Raji (cell line): ENCODE measurements around the gene ADAMTS12.

ENCODE experiments used
- POLR2A ChIP-seq: IDR thresholded peaks from 2 replicates; pipeline ENCODE4 v1.6.1; 2011; ENCODE audit warnings: low read depth, low read length, control low read depth; ENCODE audit not compliant: insufficient read depth

ADAMTS12 gene

GRCh38 chr5:33608344-33609041 lies 283.3 kb downstream of the ADAMTS12 start:
- TF ChIP-seq POLR2A = no peak

- no peak for TF ChIP-seq POLR2A
Measured at GRCh38 chr5:33604503-33604902, 287.3 kb downstream of the ADAMTS12 start.

GRCh38 chr5:33601881-33602280 lies 289.9 kb downstream of the ADAMTS12 start:
- TF ChIP-seq POLR2A = no peak

- TF ChIP-seq POLR2A = no peak
Measured at GRCh38 chr5:33595303-33595702, 296.5 kb downstream of the ADAMTS12 start.

GRCh38 chr5:33594006-33594405 lies 297.8 kb downstream of the ADAMTS12 start:
- no peak for TF ChIP-seq POLR2A

- TF ChIP-seq POLR2A = no peak
Measured at GRCh38 chr5:33592245-33592644, 299.5 kb downstream of the ADAMTS12 start.

GRCh38 chr5:33588654-33589372 lies 303.0 kb downstream of the ADAMTS12 start:
- TF ChIP-seq POLR2A = no peak

- TF ChIP-seq POLR2A = no peak
Measured at GRCh38 chr5:33583332-33583731, 308.5 kb downstream of the ADAMTS12 start.

GRCh38 chr5:33582417-33582816 lies 309.4 kb downstream of the ADAMTS12 start:
- no peak for TF ChIP-seq POLR2A

GRCh38 chr5:33579789-33580188 lies 312.0 kb downstream of the ADAMTS12 start:
- TF ChIP-seq POLR2A = no peak

GRCh38 chr5:33579152-33579551 lies 312.6 kb downstream of the ADAMTS12 start:
- TF ChIP-seq POLR2A = no peak

GRCh38 chr5:33576726-33577590 lies 314.8 kb downstream of the ADAMTS12 start:
- TF ChIP-seq POLR2A = no peak

GRCh38 chr5:33565324-33565723 lies 326.5 kb downstream of the ADAMTS12 start:
- TF ChIP-seq POLR2A = no peak

- TF ChIP-seq POLR2A = no peak
Measured at GRCh38 chr5:33563983-33564908, 327.5 kb downstream of the ADAMTS12 start.
